ENCODE results near the gene CCDC27.

DNA sequence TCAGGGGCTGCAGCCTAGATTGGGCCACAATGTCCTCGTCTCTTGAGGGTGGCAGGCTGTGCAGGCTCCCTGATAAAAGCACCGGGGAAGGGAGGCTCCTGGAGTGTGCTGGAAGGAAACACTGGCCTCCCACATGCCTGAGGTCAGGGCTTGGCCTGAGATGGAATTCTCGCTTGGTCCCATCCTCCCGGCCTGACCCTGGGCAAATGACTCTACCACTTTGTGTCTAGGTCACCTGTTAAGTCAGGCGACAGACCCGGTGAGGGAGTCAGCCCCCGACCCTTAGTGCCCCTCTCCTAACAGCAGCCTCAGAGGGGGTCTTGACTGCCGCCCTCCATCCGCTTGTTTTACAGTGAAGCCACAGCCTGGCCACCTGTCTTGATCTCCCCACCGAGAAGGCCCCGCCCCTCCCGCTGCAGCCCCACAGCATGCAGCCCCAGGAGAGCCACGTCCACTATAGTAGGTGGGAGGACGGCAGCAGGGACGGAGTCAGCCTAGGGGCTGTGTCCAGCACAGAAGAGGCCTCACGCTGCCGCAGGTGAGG, 22.8 kb downstream of the CCDC27 start:
- TF ChIP-seq, protein P1, sequence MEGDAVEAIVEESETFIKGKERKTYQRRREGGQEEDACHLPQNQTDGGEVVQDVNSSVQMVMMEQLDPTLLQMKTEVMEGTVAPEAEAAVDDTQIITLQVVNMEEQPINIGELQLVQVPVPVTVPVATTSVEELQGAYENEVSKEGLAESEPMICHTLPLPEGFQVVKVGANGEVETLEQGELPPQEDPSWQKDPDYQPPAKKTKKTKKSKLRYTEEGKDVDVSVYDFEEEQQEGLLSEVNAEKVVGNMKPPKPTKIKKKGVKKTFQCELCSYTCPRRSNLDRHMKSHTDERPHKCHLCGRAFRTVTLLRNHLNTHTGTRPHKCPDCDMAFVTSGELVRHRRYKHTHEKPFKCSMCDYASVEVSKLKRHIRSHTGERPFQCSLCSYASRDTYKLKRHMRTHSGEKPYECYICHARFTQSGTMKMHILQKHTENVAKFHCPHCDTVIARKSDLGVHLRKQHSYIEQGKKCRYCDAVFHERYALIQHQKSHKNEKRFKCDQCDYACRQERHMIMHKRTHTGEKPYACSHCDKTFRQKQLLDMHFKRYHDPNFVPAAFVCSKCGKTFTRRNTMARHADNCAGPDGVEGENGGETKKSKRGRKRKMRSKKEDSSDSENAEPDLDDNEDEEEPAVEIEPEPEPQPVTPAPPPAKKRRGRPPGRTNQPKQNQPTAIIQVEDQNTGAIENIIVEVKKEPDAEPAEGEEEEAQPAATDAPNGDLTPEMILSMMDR (conservative IDR thresholded peaks at IDR 0.05): no peak
- TF ChIP-seq EZH2 (IDR thresholded peaks at IDR 0.05; ENCODE audit: low read depth): no peak

Data from PC-9 (cell line).